Sigmoid colon (tissue), 7 donors: ENCODE results near the gene SPOCK1. TPM values are rescaled to one million over a fixed set of nuclear protein-coding genes. Genes with fewer than 3 reads are reported as not detected.
A peak's percentile ranks its signal among the peaks of the same experiment; 100 is the strongest.
"Not testable (repeated sequence)": the region's sequence is repeated elsewhere in the genome, so short reads cannot be mapped to it uniquely, and the experiment has no call there.

Source experiments
- DNase-seq: peaks from one replicate; pipeline ENCODE4 v3.0.0-alpha.2; 2019
- H3K27ac ChIP-seq, 4 donors: fragments of 200-600 bp; sonication (generic); one replicate each; pipeline ENCODE4 v1.5.1; 2016 to 2019; ENCODE audit warnings: mild to moderate bottlenecking in 1 of 4
- H3K27me3 ChIP-seq, 3 donors: fragments of 200-600 bp; sonication (generic); one replicate each; pipeline ENCODE4 v1.5.1; 2019; ENCODE audit warnings: mild to moderate bottlenecking in 1 of 3
- H3K36me3 ChIP-seq, 4 donors: fragments of 200-600 bp; sonication (generic); one replicate each; pipeline ENCODE4 v1.5.1; 2016 to 2019
- H3K4me1 ChIP-seq, 4 donors: fragments of 200-600 bp; sonication (generic); one replicate each; pipeline ENCODE4 v1.5.1; 2017 to 2019
- H3K4me3 ChIP-seq, 4 donors: fragments of 200-600 bp; sonication (generic); one replicate each; pipeline ENCODE4 v1.5.1; 2017 to 2019; ENCODE audit warnings: mild to moderate bottlenecking in 2 of 4, moderate library complexity in 1 of 4
- H3K9me3 ChIP-seq, 4 donors: fragments of 200-600 bp in 3 of 4; sonication (generic) in 3 of 4; one replicate each; pipeline versions ENCODE4 v1.5.1 to v1.6.1; 2013 to 2019
- EP300 ChIP-seq, 4 donors: sonication (generic); formaldehyde crosslinking; IDR thresholded peaks; one replicate each; pipeline ENCODE4 v1.6.1; 2017; ENCODE audit warnings: antibody characterized with exemption in 4 of 4
- POLR2A ChIP-seq, 2 donors: fragments of 450-650 bp; IDR thresholded peaks; one replicate each; pipeline ENCODE4 v1.6.1; 2016; ENCODE audit warnings: antibody characterized with exemption in 2 of 2, mild to moderate bottlenecking in 2 of 2, moderate library complexity in 2 of 2
- POLR2AphosphoS5 ChIP-seq, 4 donors: sonication (generic); formaldehyde crosslinking; IDR thresholded peaks; one replicate each; pipeline ENCODE4 v1.6.1; 2017; ENCODE audit warnings: antibody characterized with exemption in 4 of 4
- WGBS, 2 donors: extraction: QIAGEN DNeasy Blood & Tissue Kit; methylation state at CpG; one replicate each; pipeline ENCODE4 v1.1.7; 2013; 5-methylcytosine and 5-hydroxymethylcytosine counted together
- intact Hi-C: fragments of 100-400 bp; cut with DNase I; formaldehyde crosslinking; loops from one replicate; pipeline ENCODE4 v1.15.1; 2023
- polyA plus RNA-seq, 3 donors: library from polyadenylated mRNA; stranded (reverse); fragments of 200-250 nt; gene quantifications; one replicate each; pipeline ENCODE4 v1.2.3, GENCODE V29; 2013
- total RNA-seq, 4 donors: library from RNA; depleted of rRNA; stranded (reverse); fragments of >200 nt; gene quantifications; one replicate each; pipeline ENCODE4 v1.1.0, GENCODE V29; 2016
- TF ChIP-seq, protein P1 (sequence below), 4 experiments: fragments of 450-650 bp in 3 of 4; fragments of 200-600 bp in 1 of 4; IDR thresholded peaks; one replicate each; pipeline ENCODE4 v1.5.1; 2016 to 2019; ENCODE audit warnings: antibody characterized with exemption in 4 of 4, mild to moderate bottlenecking in 3 of 4, moderate library complexity in 2 of 4
- donor health status: healthy with polysubstance abuse.
- donor health status: Bipolar disorder and iron deficiency.
- donor health status: healthy.

Gene SPOCK1
- total and polyA plus RNA-seq, 7 donors: 2.4 to 104 (median 33.4) TPM

DNA sequence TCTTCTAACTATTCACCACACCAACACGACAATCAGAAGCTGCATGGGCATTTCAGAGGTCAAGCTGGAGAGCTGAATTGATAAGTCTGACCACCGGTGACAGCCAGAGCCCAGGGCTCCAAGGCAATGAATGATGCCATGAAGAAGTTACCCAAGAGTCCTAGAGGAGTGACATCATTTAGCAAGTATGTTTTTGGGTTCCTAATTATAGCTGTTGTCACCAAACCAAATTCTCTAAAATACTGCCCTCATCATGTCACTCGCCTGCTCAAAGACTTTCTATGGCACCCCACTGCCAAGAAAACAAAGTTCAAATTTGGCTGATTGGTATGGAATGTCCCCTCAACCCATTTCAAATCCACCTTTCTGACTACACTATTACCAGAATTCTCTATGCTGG is 235.1 kb downstream of the SPOCK1 start:
- no peaks in the 10 kb centered on the region for H3K4me1 ChIP-seq
- no peak overlapping the region for H3K4me3 ChIP-seq
- no peaks in the 10 kb centered on the region for H3K9me3 ChIP-seq
- TF ChIP-seq POLR2AphosphoS5 (IDR thresholded peaks at IDR 0.05) (no peak), POLR2A (IDR thresholded peaks at IDR 0.05) (no peak), EP300 (IDR thresholded peaks at IDR 0.05) (no peak)
- TF ChIP-seq, protein P1, sequence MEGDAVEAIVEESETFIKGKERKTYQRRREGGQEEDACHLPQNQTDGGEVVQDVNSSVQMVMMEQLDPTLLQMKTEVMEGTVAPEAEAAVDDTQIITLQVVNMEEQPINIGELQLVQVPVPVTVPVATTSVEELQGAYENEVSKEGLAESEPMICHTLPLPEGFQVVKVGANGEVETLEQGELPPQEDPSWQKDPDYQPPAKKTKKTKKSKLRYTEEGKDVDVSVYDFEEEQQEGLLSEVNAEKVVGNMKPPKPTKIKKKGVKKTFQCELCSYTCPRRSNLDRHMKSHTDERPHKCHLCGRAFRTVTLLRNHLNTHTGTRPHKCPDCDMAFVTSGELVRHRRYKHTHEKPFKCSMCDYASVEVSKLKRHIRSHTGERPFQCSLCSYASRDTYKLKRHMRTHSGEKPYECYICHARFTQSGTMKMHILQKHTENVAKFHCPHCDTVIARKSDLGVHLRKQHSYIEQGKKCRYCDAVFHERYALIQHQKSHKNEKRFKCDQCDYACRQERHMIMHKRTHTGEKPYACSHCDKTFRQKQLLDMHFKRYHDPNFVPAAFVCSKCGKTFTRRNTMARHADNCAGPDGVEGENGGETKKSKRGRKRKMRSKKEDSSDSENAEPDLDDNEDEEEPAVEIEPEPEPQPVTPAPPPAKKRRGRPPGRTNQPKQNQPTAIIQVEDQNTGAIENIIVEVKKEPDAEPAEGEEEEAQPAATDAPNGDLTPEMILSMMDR (IDR thresholded peaks at IDR 0.05): no peak
- H3K36me3 ChIP-seq: no peaks in the 10 kb centered on the region
- no peaks in the 10 kb centered on the region for H3K27me3 ChIP-seq
- intact Hi-C loops: no loop called here
- DNase-seq: no peak
- H3K27ac ChIP-seq: no peak overlapping the region
- WGBS, 2 donors: 52 to 73% methylated on average over 3 of the region's 3 CpGs

GRCh38 chr5:137263371-137264005 is 235.6 kb downstream of the SPOCK1 start:
- H3K4me3 ChIP-seq: no peak overlapping the region
- no peaks in the 10 kb centered on the region for H3K4me1 ChIP-seq
- WGBS, 2 donors: 28 to 63% methylated on average over 5 of the region's 5 CpGs
- H3K9me3 ChIP-seq: no peaks in the 10 kb centered on the region
- no peaks in the 10 kb centered on the region for H3K27me3 ChIP-seq
- intact Hi-C loops: no loop called here
- no peak for TF ChIP-seq POLR2A (IDR thresholded peaks at IDR 0.05)
- TF ChIP-seq POLR2AphosphoS5 (IDR thresholded peaks at IDR 0.05): no peak
- TF ChIP-seq EP300 (IDR thresholded peaks at IDR 0.05): no peak
- DNase-seq: no peak
- H3K27ac ChIP-seq: no peak overlapping the region
- H3K36me3 ChIP-seq: no peaks in the 10 kb centered on the region

- no peaks in the 10 kb centered on the region for H3K4me1 ChIP-seq
- H3K27me3 ChIP-seq: no peaks in the 10 kb centered on the region
- no peaks in the 10 kb centered on the region for H3K9me3 ChIP-seq
- no peak overlapping the region for H3K4me3 ChIP-seq
- DNase-seq: no peak
- no peaks in the 10 kb centered on the region for H3K36me3 ChIP-seq
- no peak for TF ChIP-seq POLR2A (IDR thresholded peaks at IDR 0.05)
- TF ChIP-seq EP300 (IDR thresholded peaks at IDR 0.05): no peak
- intact Hi-C loops: no loop called here
- no peak overlapping the region for H3K27ac ChIP-seq
Observed at GRCh38 chr5:137262818-137263217, 236.3 kb downstream of the SPOCK1 start.

DNA sequence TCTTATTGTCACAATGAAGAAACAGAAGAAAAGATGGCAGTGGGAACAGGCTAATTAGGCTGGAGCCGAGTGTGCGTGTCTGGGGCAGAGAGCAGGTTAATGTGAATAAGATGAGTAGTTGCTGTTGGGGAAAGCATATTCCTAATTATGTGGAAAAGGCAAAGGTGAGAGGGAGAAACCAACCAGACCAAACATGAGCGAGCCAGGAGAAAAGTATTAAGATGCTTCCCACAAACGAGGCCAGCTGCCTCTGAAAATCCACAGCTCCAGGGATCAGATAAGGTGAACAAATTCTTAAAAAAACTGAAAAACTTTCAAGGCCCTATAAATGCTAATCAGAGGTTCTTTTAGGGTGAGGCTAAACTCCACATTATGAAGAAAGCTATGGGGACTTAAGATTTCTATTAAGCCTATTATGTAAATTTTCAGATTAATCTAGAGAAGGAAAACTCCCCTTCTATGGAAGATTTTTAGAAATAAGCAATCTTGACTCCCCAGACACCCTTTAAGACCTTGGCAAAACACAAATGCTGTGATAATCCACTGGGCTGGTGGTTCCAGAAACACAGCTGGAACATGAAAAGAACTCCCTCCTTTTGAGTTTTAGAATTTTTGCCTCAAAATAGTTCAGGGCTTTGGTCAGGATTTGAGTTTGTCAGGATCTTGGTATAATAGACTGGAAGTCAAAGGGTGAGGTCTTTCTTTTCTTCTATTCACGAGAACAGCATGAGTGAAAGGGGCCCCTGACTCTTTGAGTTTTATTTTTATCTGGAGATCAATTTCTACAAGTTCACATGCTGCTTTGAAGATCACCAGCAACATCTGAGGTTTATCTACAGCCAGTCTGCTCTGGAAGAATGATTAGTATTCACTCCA is 238.1 kb downstream of the SPOCK1 start:
- Histone ChIP-seq H3K9me3 (no peaks in the 10 kb centered on the region), H3K36me3 (no peaks in the 10 kb centered on the region), H3K27me3 (no peaks in the 10 kb centered on the region), H3K27ac (peak overlapping the region in 1 of 4 donors; percentile 37), H3K4me1 (no peaks in the 10 kb centered on the region), H3K4me3 (no peak overlapping the region)
- DNase-seq: no peak
- TF ChIP-seq POLR2A (IDR thresholded peaks at IDR 0.05) (no peak), POLR2AphosphoS5 (IDR thresholded peaks at IDR 0.05) (no peak), EP300 (IDR thresholded peaks at IDR 0.05) (no peak)
- TF ChIP-seq, protein P1 (IDR thresholded peaks at IDR 0.05): no peak
- intact Hi-C loops: no loop called here
- 67 to 68% methylated on average over 5 of the region's 5 CpGs for WGBS, 2 donors

DNA sequence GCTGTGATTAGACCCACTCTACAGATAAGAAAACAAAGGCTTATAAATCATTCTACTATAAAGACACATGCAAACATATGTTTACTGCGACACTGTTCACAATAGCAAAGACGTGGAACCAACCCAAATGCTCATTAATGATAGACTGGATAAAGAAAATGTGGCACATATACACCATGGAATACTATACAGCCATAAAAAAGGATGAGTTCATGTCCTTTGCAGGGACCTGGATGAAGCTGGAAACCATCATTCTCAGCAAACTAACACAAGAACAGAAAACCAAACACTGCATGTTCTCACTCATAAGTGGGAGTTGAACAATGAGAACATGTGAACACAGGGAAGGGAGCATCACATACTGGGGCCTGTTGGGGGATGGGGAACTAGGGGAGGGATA is 240.0 kb downstream of the SPOCK1 start:
- 87 to 88% methylated on average over 2 of the region's 2 CpGs for WGBS, 2 donors

More for the DNA sequence above, 240.0 kb downstream of the SPOCK1 start:
- intact Hi-C loops, H3K36me3 ChIP-seq, H3K27ac ChIP-seq, DNase-seq, H3K4me1 ChIP-seq, H3K27me3 ChIP-seq, H3K9me3 ChIP-seq, H3K4me3 ChIP-seq: not testable (repeated sequence)
